Prostate gland (tissue), 2 donors: ENCODE results near the gene DNMT3A. TPM values are rescaled to one million over a fixed set of nuclear protein-coding genes. Genes with fewer than 3 reads are reported as not detected.

ENCODE experiments used
- DNase-seq: peaks from one replicate; pipeline ENCODE4 v3.0.0-alpha.2; 2019; ENCODE audit warnings: low spot score
- H3K27ac ChIP-seq, 2 donors: fragments of 200-600 bp; sonication (generic); 2 replicates each; pipeline ENCODE4 v1.5.1; 2017 to 2019
- H3K27me3 ChIP-seq: fragments of 200-600 bp; sonication (generic); replicated peaks from 2 replicates; pipeline ENCODE4 v1.5.1; 2019; ENCODE audit not compliant: insufficient read depth
- H3K36me3 ChIP-seq, 2 donors: fragments of 200-600 bp; sonication (generic); 1 replicate in 1 of 2; 2 replicates in 1 of 2; pipeline versions ENCODE4 v1.5.1 to v1.8.1; 2017 to 2019
- H3K4me1 ChIP-seq: fragments of 200-600 bp; sonication (generic); replicated peaks from 2 replicates; pipeline ENCODE4 v1.5.1; 2019
- H3K4me3 ChIP-seq, 2 donors: fragments of 200-600 bp; sonication (generic); 2 replicates each; pipeline ENCODE4 v1.5.1; 2017 to 2019
- H3K9me3 ChIP-seq: fragments of 200-600 bp; sonication (generic); 2 replicates; pipeline ENCODE4 v1.5.1; 2017
- CTCF ChIP-seq, 4 experiments: fragments of 200-600 bp in 2 of 4; fragments of 450-650 bp in 2 of 4; sonication (generic) in 2 of 4; IDR thresholded peaks; 1 replicate in 3 of 4; 2 replicates in 1 of 4; pipeline ENCODE4 v1.5.1; 2016 to 2019; ENCODE audit warnings: antibody characterized with exemption in 4 of 4, mild to moderate bottlenecking in 2 of 4, moderate library complexity in 2 of 4
- POLR2A ChIP-seq: fragments of 450-650 bp; IDR thresholded peaks from one replicate; pipeline ENCODE4 v1.6.1; 2016; ENCODE audit warnings: antibody characterized with exemption, mild to moderate bottlenecking
- POLR2AphosphoS5 ChIP-seq: sonication (generic); formaldehyde crosslinking; IDR thresholded peaks from one replicate; pipeline ENCODE4 v1.6.1; 2017; ENCODE audit warnings: antibody characterized with exemption
- WGBS: methylation state at CpG from one replicate; pipeline ENCODE4 v1.1.5; 2018; 5-methylcytosine and 5-hydroxymethylcytosine counted together
- intact Hi-C: fragments of 100-400 bp; cut with DNase I; formaldehyde crosslinking; loops from one replicate; pipeline ENCODE4 v1.14.2; 2022
- total RNA-seq, 2 donors: library from RNA; depleted of rRNA; stranded (reverse); fragments of >200 nt; gene quantifications; one replicate each; pipeline ENCODE4 v1.1.0, GENCODE V29; 2016

DNMT3A gene
- total RNA-seq, 2 donors from 2014 or later = 8.7 to 28.2 TPM

- Histone ChIP-seq H3K27ac (no peak overlapping the region), H3K9me3 (no peaks in the 10 kb centered on the region), H3K36me3 (no peaks in the 10 kb centered on the region), H3K4me3 (no peak overlapping the region), H3K4me1 (peaks cover 6% of the 10 kb centered on the region), H3K27me3 (no peaks in the 10 kb centered on the region)
- intact Hi-C loops = no loop called here
- TF ChIP-seq POLR2A = no peak
- TF ChIP-seq POLR2AphosphoS5 = no peak
- TF ChIP-seq CTCF (IDR thresholded peaks at IDR 0.05) = no peak
- 91% methylated on average over 15 of the region's 15 CpGs for WGBS
- no peak for DNase-seq
Observed at GRCh38 chr2:25255745-25256487, 85.8 kb downstream of the DNMT3A start.

- WGBS = 96% methylated on average over 1 of the region's 1 CpG
Observed at GRCh38 chr2:25254961-25255360, 86.8 kb downstream of the DNMT3A start.

GRCh38 chr2:25253153-25253626 lies 88.5 kb downstream of the DNMT3A start:
- H3K27me3 ChIP-seq = no peaks in the 10 kb centered on the region
- peaks cover 6% of the 10 kb centered on the region for H3K4me1 ChIP-seq
- WGBS = 65% methylated on average over 11 of the region's 11 CpGs
- H3K36me3 ChIP-seq = no peaks in the 10 kb centered on the region
- intact Hi-C loops = no loop called here
- no peak overlapping the region for H3K4me3 ChIP-seq
- H3K9me3 ChIP-seq = no peaks in the 10 kb centered on the region
- TF ChIP-seq POLR2AphosphoS5 (no peak), CTCF (IDR thresholded peaks at IDR 0.05) (no peak), POLR2A (no peak)
- DNase-seq = no peak
- peak overlapping the region; percentile 76 to 82 for H3K27ac ChIP-seq

More at GRCh38 chr2:25254961-25255360, 86.8 kb downstream of the DNMT3A start:
- Histone ChIP-seq H3K4me1 (peaks cover 6% of the 10 kb centered on the region), H3K4me3 (no peak overlapping the region), H3K27ac (no peak overlapping the region), H3K27me3 (no peaks in the 10 kb centered on the region), H3K36me3 (no peaks in the 10 kb centered on the region), H3K9me3 (no peaks in the 10 kb centered on the region)
- no peak for DNase-seq
- intact Hi-C loops = no loop called here
- TF ChIP-seq POLR2A (no peak), POLR2AphosphoS5 (no peak), CTCF (IDR thresholded peaks at IDR 0.05) (no peak)

GRCh38 chr2:25252291-25253152 lies 89.2 kb downstream of the DNMT3A start:
- intact Hi-C loops = no loop called here
- H3K27ac ChIP-seq = peak overlapping the region; percentile 76 to 82
- peak; percentile 65 for DNase-seq
- H3K4me3 ChIP-seq = peak overlapping the region; percentile 64 to 72
- WGBS = 6% methylated on average over 47 of the region's 62 CpGs
- H3K4me1 ChIP-seq = peaks cover 6% of the 10 kb centered on the region
- H3K36me3 ChIP-seq = peaks cover 0 to 6% of the 10 kb centered on the region in 2 donors
- H3K27me3 ChIP-seq = no peaks in the 10 kb centered on the region
- TF ChIP-seq POLR2AphosphoS5 (no peak), CTCF (IDR thresholded peaks at IDR 0.05) (no peak), POLR2A (no peak)
- no peaks in the 10 kb centered on the region for H3K9me3 ChIP-seq
